Endothelial cell of umbilical vein (primary cell): ENCODE results near the gene PRKD2.

Experiments used
- CTCF ChIP-seq, 2 donors: IDR thresholded peaks; 1 replicate in 1 of 2; 2 replicates in 1 of 2; pipeline ENCODE4 v1.5.1; 2011; ENCODE audit warnings: low read length in 2 of 2, mild to moderate bottlenecking in 2 of 2, moderate library complexity in 2 of 2, control low read depth in 1 of 2, inconsistent platforms in 1 of 2, low read depth in 1 of 2; ENCODE audit not compliant: insufficient read depth in 1 of 2; ENCODE audit errors: extremely low read depth in 1 of 2
- EZH2 ChIP-seq: IDR thresholded peaks from 2 replicates; pipeline ENCODE4 v1.6.1; 2012; ENCODE audit warnings: borderline replicate concordance, low read depth, mild to moderate bottlenecking, moderate library complexity, low read length, inconsistent platforms; ENCODE audit not compliant: severe bottlenecking
- FOS ChIP-seq: IDR thresholded peaks from 2 replicates; pipeline ENCODE4 v1.6.1; 2011; ENCODE audit warnings: mild to moderate bottlenecking, low read length, moderate library complexity, borderline replicate concordance; ENCODE audit not compliant: insufficient read depth
- GATA2 ChIP-seq: IDR thresholded peaks from 2 replicates; pipeline ENCODE4 v1.7.0; 2011; ENCODE audit warnings: low read depth, mild to moderate bottlenecking, moderate library complexity, mixed read lengths, low read length; ENCODE audit not compliant: insufficient read length, insufficient read depth
- JUN ChIP-seq: IDR thresholded peaks from 2 replicates; pipeline ENCODE4 v1.6.1; 2011; ENCODE audit warnings: borderline replicate concordance, low read depth; ENCODE audit not compliant: insufficient read length, insufficient read depth
- MAX ChIP-seq: IDR thresholded peaks from 2 replicates; pipeline ENCODE4 v1.6.1; 2011; ENCODE audit not compliant: insufficient read depth, insufficient read length
- MYC ChIP-seq: IDR thresholded peaks from one replicate; pipeline ENCODE4 v1.6.1; 2011; ENCODE audit warnings: mild to moderate bottlenecking, low read depth, low read length
- POLR2A ChIP-seq: IDR thresholded peaks from 2 replicates; pipeline ENCODE4 v1.6.1; 2012; ENCODE audit warnings: low read depth, mild to moderate bottlenecking, control low read depth, low read length
- POLR2AphosphoS5 ChIP-seq: IDR thresholded peaks from 2 replicates; pipeline ENCODE4 v1.6.1; 2012; ENCODE audit warnings: low read depth, mild to moderate bottlenecking, control low read depth, low read length, moderate library complexity; ENCODE audit not compliant: insufficient read depth

- no peak for TF ChIP-seq POLR2A
- TF ChIP-seq CTCF (IDR thresholded peaks at IDR 0.05; ENCODE audit: extremely low read depth in 1 of 2, insufficient read depth in 1 of 2, low read depth in 1 of 2, low read length in 2 of 2): no peak
- TF ChIP-seq MAX: no peak
- TF ChIP-seq FOS: no peak
- no peak for TF ChIP-seq POLR2AphosphoS5
- TF ChIP-seq EZH2: no peak
- TF ChIP-seq JUN: no peak
- TF ChIP-seq MYC: no peak
- TF ChIP-seq GATA2: no peak
Measured at GRCh38 chr19:46696866-46697203, 20.1 kb downstream of the PRKD2 start.
